Activated naive CD8-positive, alpha-beta T cell treated with anti-CD3 and anti-CD28 coated beads, Interleukin-2, amount 10 ng/mL, durations not matched to agents 7 days and 5 days (primary cell): ENCODE measurements around the gene TMEM94. TPM values are rescaled to one million over a fixed set of nuclear protein-coding genes. Genes with fewer than 3 reads are reported as not detected.

Experiments used
- ATAC-seq: fragments of 150-1000 bp; cut with Tn5 transposase; one replicate; pipeline ENCODE4 v1.10.0; 2021; ENCODE audit warnings: low read depth, moderate library complexity
- POLR2A ChIA-PET: fragments of 350-600 bp; sonication (Branson Sonifier 250); formaldehyde crosslinking; loops from one replicate; lab custom pipeline; 2021; ENCODE audit warnings: antibody characterized with exemption; lab: Charles Lee
- DNase-seq: peaks from one replicate; pipeline ENCODE4 v3.0.0; 2021
- H3K27ac Mint-ChIP-seq: one replicate; pipeline ENCODE4 v1.8.0; 2022; ENCODE audit warnings: mild to moderate bottlenecking, mixed read lengths
- H3K27me3 Mint-ChIP-seq: one replicate; pipeline ENCODE4 v1.8.0; 2022; ENCODE audit warnings: mild to moderate bottlenecking, moderate library complexity, mixed read lengths
- H3K36me3 Mint-ChIP-seq: one replicate; pipeline ENCODE4 v1.8.0; 2021; ENCODE audit warnings: mild to moderate bottlenecking, mixed read lengths
- H3K4me1 Mint-ChIP-seq: one replicate; pipeline ENCODE4 v1.8.0; 2021; ENCODE audit warnings: mixed read lengths
- H3K4me3 Mint-ChIP-seq: one replicate; pipeline ENCODE4 v1.8.0; 2022; ENCODE audit warnings: mild to moderate bottlenecking, moderate library complexity, mixed read lengths
- H3K9me3 Mint-ChIP-seq: one replicate; pipeline ENCODE4 v1.8.0; 2021; ENCODE audit warnings: mixed read lengths
- total RNA-seq, 2 experiments: library from RNA; stranded (reverse); gene quantifications; one replicate each; pipeline ENCODE4 v1.2.3, GENCODE V29; 2021

Gene TMEM94
- total RNA-seq, 2 experiments from 2014 or later, result 112 to 115 TPM

- Mint-ChIP-seq H3K4me3 (peak overlapping the region; percentile 77), H3K36me3 (peaks cover 18% of the 10 kb centered on the region), H3K4me1 (peaks cover 23% of the 10 kb centered on the region), H3K27ac (peak overlapping the region; percentile 98), H3K27me3 (no peaks in the 10 kb centered on the region), H3K9me3 (no peaks in the 10 kb centered on the region)
- ATAC-seq (peak; percentile 95), DNase-seq (peak; percentile 72)
- POLR2A ChIA-PET, result interaction anchor here (0.7 to 4.6 kb wide), 12 partner anchors 9 to 216 kb away, joined by 3 to 27 read pairs (median 5); partner anchors contain the start of genes MIF4GD, TMEM94 and TSEN54
Observed at GRCh38 chr17:75487351-75488070, 31.1 kb downstream of the TMEM94 start.

- peaks cover 18% of the 10 kb centered on the region for H3K36me3 Mint-ChIP-seq
Observed at GRCh38 chr17:75488693-75489510, 32.5 kb downstream of the TMEM94 start.

GRCh38 chr17:75489511-75489955 lies 33.1 kb downstream of the TMEM94 start:
- DNase-seq (no peak), ATAC-seq (no peak)
- Mint-ChIP-seq H3K27ac (peak overlapping the region; percentile 77), H3K4me3 (no peak overlapping the region), H3K36me3 (peaks cover 18% of the 10 kb centered on the region), H3K27me3 (no peaks in the 10 kb centered on the region), H3K9me3 (no peaks in the 10 kb centered on the region), H3K4me1 (peaks cover 23% of the 10 kb centered on the region)
- POLR2A ChIA-PET, result interaction anchor here (0.6 kb wide), 1 partner anchor 33 kb away, joined by 3 read pairs; the partner anchor contains the start of gene TMEM94

More at GRCh38 chr17:75488693-75489510, 32.5 kb downstream of the TMEM94 start:
- H3K4me1 Mint-ChIP-seq, result peaks cover 23% of the 10 kb centered on the region
- no peak for ATAC-seq
- POLR2A ChIA-PET, result interaction anchor here (2.0 to 4.6 kb wide), 3 partner anchors 9 to 218 kb away, joined by 5 to 27 read pairs (median 6); partner anchors contain the start of genes MIF4GD and TMEM94
- no peaks in the 10 kb centered on the region for H3K27me3 Mint-ChIP-seq
- DNase-seq, result no peak
- peak overlapping the region; percentile 5 for H3K4me3 Mint-ChIP-seq
- no peaks in the 10 kb centered on the region for H3K9me3 Mint-ChIP-seq
- H3K27ac Mint-ChIP-seq, result peak overlapping the region; percentile 98

GRCh38 chr17:75490173-75490743 lies 33.8 kb downstream of the TMEM94 start:
- DNase-seq (no peak), ATAC-seq (no peak)
- Mint-ChIP-seq H3K27me3 (no peaks in the 10 kb centered on the region), H3K4me3 (no peak overlapping the region), H3K9me3 (no peaks in the 10 kb centered on the region), H3K4me1 (peaks cover 20% of the 10 kb centered on the region), H3K27ac (peak overlapping the region; percentile 48), H3K36me3 (peaks cover 15% of the 10 kb centered on the region)
- POLR2A ChIA-PET, result interaction anchor here (0.6 kb wide), 1 partner anchor 34 kb away, joined by 3 read pairs; the partner anchor contains the start of gene TMEM94

DNA sequence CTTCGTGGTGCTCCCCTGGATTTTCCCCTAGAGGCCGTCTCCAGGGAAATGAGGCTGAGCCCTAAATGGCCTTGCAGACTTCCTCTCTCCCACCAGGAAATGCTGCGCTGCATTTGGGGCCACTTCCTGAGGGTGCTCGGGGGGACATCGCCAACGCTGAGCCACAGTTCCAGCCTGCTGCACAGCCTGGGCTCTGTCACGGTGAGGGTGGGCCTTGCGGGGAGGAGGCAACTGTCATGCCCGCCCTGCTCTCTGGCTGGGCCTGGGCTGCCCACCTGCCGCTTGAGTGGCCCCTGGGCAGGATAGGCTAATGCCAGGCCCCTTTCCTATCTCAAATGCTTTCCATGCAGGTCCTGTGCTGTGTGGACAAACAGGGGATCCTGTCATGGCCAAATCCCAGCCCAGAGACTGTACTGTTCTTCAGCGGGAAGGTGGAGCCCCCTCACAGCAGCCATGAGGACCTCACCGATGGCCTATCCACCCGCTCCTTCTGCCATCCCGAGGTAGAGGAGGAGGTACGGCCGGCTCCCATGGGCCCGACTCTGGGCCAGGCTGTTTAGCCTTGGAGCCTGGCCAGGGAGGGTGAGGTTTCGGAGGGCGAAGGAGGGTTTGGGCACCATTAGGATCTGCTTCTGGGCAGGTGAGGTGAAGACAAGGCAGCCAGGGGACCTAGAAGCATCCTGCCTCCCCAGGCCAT lies 34.7 kb downstream of the TMEM94 start:
- no peak for DNase-seq
- Mint-ChIP-seq H3K4me1 (peaks cover 20% of the 10 kb centered on the region), H3K27ac (no peak overlapping the region), H3K9me3 (no peaks in the 10 kb centered on the region), H3K4me3 (no peak overlapping the region), H3K27me3 (no peaks in the 10 kb centered on the region), H3K36me3 (peaks cover 15% of the 10 kb centered on the region)
- no peak for ATAC-seq
- POLR2A ChIA-PET, result no interaction called here

- ATAC-seq, result no peak
- POLR2A ChIA-PET, result no interaction called here
- Mint-ChIP-seq H3K27ac (no peak overlapping the region), H3K36me3 (peaks cover 9% of the 10 kb centered on the region), H3K4me1 (peaks cover 17% of the 10 kb centered on the region), H3K27me3 (no peaks in the 10 kb centered on the region), H3K9me3 (no peaks in the 10 kb centered on the region), H3K4me3 (no peak overlapping the region)
- DNase-seq, result no peak
Observed at GRCh38 chr17:75491680-75492079, 35.2 kb downstream of the TMEM94 start.

DNA sequence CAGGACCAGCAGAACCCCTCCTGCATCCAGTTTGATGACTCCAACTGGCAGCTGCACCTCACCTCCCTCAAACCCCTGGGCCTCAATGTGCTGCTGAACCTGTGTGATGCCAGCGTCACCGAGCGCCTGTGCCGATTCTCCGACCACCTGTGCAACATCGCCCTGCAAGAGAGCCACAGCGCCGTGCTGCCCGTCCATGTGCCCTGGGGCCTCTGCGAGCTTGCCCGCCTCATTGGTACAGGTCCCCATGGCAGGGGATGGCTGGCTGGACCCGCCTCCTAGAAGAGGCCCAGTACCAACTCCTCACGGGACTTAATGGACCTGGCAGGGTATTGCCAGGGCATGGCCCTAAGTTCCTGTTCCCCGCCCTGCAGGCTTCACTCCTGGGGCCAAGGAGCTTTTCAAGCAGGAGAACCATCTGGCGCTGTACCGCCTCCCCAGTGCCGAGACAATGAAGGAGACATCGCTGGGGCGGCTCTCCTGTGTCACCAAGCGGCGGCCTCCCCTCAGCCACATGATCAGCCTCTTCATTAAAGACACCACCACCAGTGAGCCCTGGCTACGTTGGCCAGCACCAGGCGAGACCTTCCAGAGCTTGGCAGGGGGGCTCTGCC lies 36.2 kb downstream of the TMEM94 start:
- DNase-seq (no peak), ATAC-seq (no peak)
- H3K27ac Mint-ChIP-seq, result no peak overlapping the region
- H3K27me3 Mint-ChIP-seq, result no peaks in the 10 kb centered on the region
- POLR2A ChIA-PET, result no interaction called here
- H3K9me3 Mint-ChIP-seq, result no peaks in the 10 kb centered on the region
- no peak overlapping the region for H3K4me3 Mint-ChIP-seq
- peaks cover 8% of the 10 kb centered on the region for H3K4me1 Mint-ChIP-seq
- H3K36me3 Mint-ChIP-seq, result peaks cover 4% of the 10 kb centered on the region

- Mint-ChIP-seq H3K4me3 (no peak overlapping the region), H3K9me3 (no peaks in the 10 kb centered on the region), H3K4me1 (peaks cover 9% of the 10 kb centered on the region), H3K36me3 (peaks cover 6% of the 10 kb centered on the region), H3K27ac (no peak overlapping the region), H3K27me3 (no peaks in the 10 kb centered on the region)
- ATAC-seq (no peak), DNase-seq (no peak)
- POLR2A ChIA-PET, result no interaction called here
Observed at GRCh38 chr17:75493476-75494129, 37.2 kb downstream of the TMEM94 start.

DNA sequence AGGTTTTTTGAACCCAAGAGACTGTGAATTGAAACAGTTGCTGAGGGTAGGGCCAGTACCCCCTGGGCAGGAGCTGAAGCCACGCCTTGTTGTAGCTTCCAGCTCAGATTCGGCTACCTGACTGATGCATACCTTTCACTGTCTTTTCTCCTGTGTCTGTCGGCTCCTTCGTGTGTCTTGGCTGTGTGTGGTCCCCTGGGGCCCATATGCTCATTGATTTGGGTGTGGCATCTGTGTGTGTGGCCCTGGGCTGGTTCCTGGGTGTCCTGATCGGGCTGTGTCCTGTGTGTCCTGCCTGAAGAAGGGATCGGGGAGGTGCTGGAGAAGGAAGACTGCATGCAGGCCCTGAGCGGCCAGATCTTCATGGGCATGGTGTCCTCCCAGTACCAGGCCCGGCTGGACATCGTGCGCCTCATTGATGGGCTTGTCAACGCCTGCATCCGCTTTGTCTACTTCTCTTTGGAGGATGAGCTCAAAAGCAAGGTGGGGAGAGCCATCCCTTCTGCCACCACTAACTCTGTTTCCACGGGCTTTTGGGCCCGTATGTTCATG lies 38.0 kb downstream of the TMEM94 start:
- Mint-ChIP-seq H3K9me3 (no peaks in the 10 kb centered on the region), H3K36me3 (peaks cover 6% of the 10 kb centered on the region), H3K27ac (peak overlapping the region; percentile 5), H3K27me3 (no peaks in the 10 kb centered on the region), H3K4me1 (peaks cover 9% of the 10 kb centered on the region), H3K4me3 (no peak overlapping the region)
- ATAC-seq (no peak), DNase-seq (no peak)
- POLR2A ChIA-PET, result no interaction called here

- Mint-ChIP-seq H3K36me3 (peaks cover 6% of the 10 kb centered on the region), H3K4me1 (peaks cover 6% of the 10 kb centered on the region), H3K27ac (no peak overlapping the region), H3K4me3 (no peak overlapping the region), H3K9me3 (no peaks in the 10 kb centered on the region), H3K27me3 (no peaks in the 10 kb centered on the region)
- POLR2A ChIA-PET, result interaction anchor here (1.0 to 1.6 kb wide), 2 partner anchors 9 to 20 kb away, joined by 6 read pairs; partner anchors contain the start of gene TSEN54
- DNase-seq, result no peak
- no peak for ATAC-seq
Observed at GRCh38 chr17:75496005-75496404, 39.6 kb downstream of the TMEM94 start.

GRCh38 chr17:75498039-75498725 lies 41.7 kb downstream of the TMEM94 start:
- Mint-ChIP-seq H3K4me1 (peaks cover 6% of the 10 kb centered on the region), H3K27me3 (no peaks in the 10 kb centered on the region), H3K9me3 (no peaks in the 10 kb centered on the region), H3K36me3 (peaks cover 6% of the 10 kb centered on the region), H3K27ac (peak overlapping the region; percentile 51), H3K4me3 (no peak overlapping the region)
- ATAC-seq (peak; percentile 41), DNase-seq (no peak)
- POLR2A ChIA-PET, result interaction anchor here (0.6 to 1.9 kb wide), 4 partner anchors 10 to 342 kb away, joined by 4 to 6 read pairs (median 4); partner anchors contain the start of gene TMEM94
